Retina (tissue), 1 donor: ENCODE measurements around the gene CASZ1.

Source experiments
- DNase-seq: peaks from one replicate; pipeline ENCODE4 v3.0.0-alpha.2; 2016

CASZ1 gene

GRCh38 chr1:10596780-10597179 lies 199.7 kb downstream of the CASZ1 start:
- DNase-seq = no peak

- no peak for DNase-seq
These were observed 201.7 kb downstream of the CASZ1 start for GRCh38 chr1:10594595-10595223.

- DNase-seq = no peak
These were observed 202.7 kb downstream of the CASZ1 start for GRCh38 chr1:10593750-10594149.

GRCh38 chr1:10592373-10592772 lies 204.1 kb downstream of the CASZ1 start:
- DNase-seq = no peak

GRCh38 chr1:10591010-10591409 lies 205.4 kb downstream of the CASZ1 start:
- DNase-seq = no peak

GRCh38 chr1:10589074-10589473 lies 207.4 kb downstream of the CASZ1 start:
- DNase-seq = no peak

GRCh38 chr1:10588640-10589039 lies 207.8 kb downstream of the CASZ1 start:
- DNase-seq = no peak
